ENCODE data around the gene PRKD1.

- TF ChIP-seq CTCF (IDR thresholded peaks at IDR 0.05 in 8 of 11, conservative IDR thresholded peaks at IDR 0.05 in 3 of 11) (no peak), POLR2A (IDR thresholded peaks at IDR 0.05) (no peak)
Observed at GRCh38 chr14:29576927-29577326, 350.7 kb downstream of the PRKD1 start.

All from spleen (tissue), 7 donors.